Measurements from ENCODE around the gene PRKN. TPM values are rescaled to one million over a fixed set of nuclear protein-coding genes. Genes with fewer than 3 reads are reported as not detected.

The PRKN gene
- total RNA-seq, 1 experiment from 2014 or later, result 1.2 TPM

- H3K27ac ChIP-seq (ENCODE audit: low read depth, low read length, poor library complexity, severe bottlenecking), result no peak overlapping the region
- no peaks in the 10 kb centered on the region for H3K9me3 ChIP-seq (ENCODE audit: low read depth, low read length, poor library complexity, severe bottlenecking)
- no peak for TF ChIP-seq EZH2 (IDR thresholded peaks at IDR 0.05; ENCODE audit: borderline replicate concordance, low read depth, low read length, poor library complexity, severe bottlenecking)
- TF ChIP-seq, protein P1, sequence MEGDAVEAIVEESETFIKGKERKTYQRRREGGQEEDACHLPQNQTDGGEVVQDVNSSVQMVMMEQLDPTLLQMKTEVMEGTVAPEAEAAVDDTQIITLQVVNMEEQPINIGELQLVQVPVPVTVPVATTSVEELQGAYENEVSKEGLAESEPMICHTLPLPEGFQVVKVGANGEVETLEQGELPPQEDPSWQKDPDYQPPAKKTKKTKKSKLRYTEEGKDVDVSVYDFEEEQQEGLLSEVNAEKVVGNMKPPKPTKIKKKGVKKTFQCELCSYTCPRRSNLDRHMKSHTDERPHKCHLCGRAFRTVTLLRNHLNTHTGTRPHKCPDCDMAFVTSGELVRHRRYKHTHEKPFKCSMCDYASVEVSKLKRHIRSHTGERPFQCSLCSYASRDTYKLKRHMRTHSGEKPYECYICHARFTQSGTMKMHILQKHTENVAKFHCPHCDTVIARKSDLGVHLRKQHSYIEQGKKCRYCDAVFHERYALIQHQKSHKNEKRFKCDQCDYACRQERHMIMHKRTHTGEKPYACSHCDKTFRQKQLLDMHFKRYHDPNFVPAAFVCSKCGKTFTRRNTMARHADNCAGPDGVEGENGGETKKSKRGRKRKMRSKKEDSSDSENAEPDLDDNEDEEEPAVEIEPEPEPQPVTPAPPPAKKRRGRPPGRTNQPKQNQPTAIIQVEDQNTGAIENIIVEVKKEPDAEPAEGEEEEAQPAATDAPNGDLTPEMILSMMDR (conservative IDR thresholded peaks at IDR 0.05; ENCODE audit: low read depth, low read length), result no peak
- BruUV-seq (replicated peaks), result no TSS peak
- H3K27me3 ChIP-seq (replicated peaks; ENCODE audit: insufficient read depth, low read depth, low read length, poor library complexity), result no peaks in the 10 kb centered on the region
- H3K36me3 ChIP-seq (ENCODE audit: insufficient read depth, low read length, poor library complexity, severe bottlenecking), result no peaks in the 10 kb centered on the region
- ChIA-PET POLR2A (ENCODE audit: low non-redundant PET) (no interaction called here), CTCF (no interaction called here)
- no peak for DNase-seq (ENCODE audit: low spot score)
- no peak overlapping the region for H3K4me3 ChIP-seq (ENCODE audit: low read depth, low read length, poor library complexity, severe bottlenecking)
- intact Hi-C loops (cut with micrococcal nuclease; ENCODE audit: unreplicated experiment), result no loop called here
- H3K4me1 ChIP-seq (ENCODE audit: insufficient read depth, low read length, poor library complexity, severe bottlenecking), result no peaks in the 10 kb centered on the region
Observed at GRCh38 chr6:162245830-162246420, 481.6 kb downstream of the PRKN start.

DNA sequence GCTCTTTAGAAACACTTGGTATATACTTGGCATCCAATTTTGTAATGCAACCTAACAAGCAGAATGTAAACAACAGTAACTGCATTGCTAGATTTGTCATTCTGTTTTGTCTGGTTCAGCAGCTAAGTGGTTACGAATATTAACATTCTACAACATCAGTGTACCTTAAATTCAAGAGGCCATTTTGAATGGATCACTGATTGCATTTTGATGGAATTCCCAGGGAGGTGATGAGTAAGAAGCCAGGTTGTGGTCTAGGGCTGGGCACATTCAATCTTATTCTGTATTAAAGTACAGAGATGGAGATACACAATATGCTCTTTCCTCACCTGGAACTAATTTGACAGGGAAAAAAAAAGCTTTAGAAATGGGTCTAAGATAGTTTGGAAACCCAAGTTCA, 483.5 kb downstream of the PRKN start:
- no peaks in the 10 kb centered on the region for H3K9me3 ChIP-seq (ENCODE audit: low read depth, low read length, poor library complexity, severe bottlenecking)
- ChIA-PET CTCF (no interaction called here), POLR2A (ENCODE audit: low non-redundant PET) (no interaction called here)
- no peak for DNase-seq (ENCODE audit: low spot score)
- intact Hi-C loops (cut with micrococcal nuclease; ENCODE audit: unreplicated experiment), result no loop called here
- no TSS peak for BruUV-seq (replicated peaks)
- H3K27me3 ChIP-seq (replicated peaks; ENCODE audit: insufficient read depth, low read depth, low read length, poor library complexity), result no peaks in the 10 kb centered on the region
- no peak for TF ChIP-seq EZH2 (IDR thresholded peaks at IDR 0.05; ENCODE audit: borderline replicate concordance, low read depth, low read length, poor library complexity, severe bottlenecking)
- TF ChIP-seq, protein P1 (conservative IDR thresholded peaks at IDR 0.05; ENCODE audit: low read depth, low read length), result no peak
- no peak overlapping the region for H3K27ac ChIP-seq (ENCODE audit: low read depth, low read length, poor library complexity, severe bottlenecking)
- no peaks in the 10 kb centered on the region for H3K4me1 ChIP-seq (ENCODE audit: insufficient read depth, low read length, poor library complexity, severe bottlenecking)
- no peaks in the 10 kb centered on the region for H3K36me3 ChIP-seq (ENCODE audit: insufficient read depth, low read length, poor library complexity, severe bottlenecking)
- no peak overlapping the region for H3K4me3 ChIP-seq (ENCODE audit: low read depth, low read length, poor library complexity, severe bottlenecking)

DNA sequence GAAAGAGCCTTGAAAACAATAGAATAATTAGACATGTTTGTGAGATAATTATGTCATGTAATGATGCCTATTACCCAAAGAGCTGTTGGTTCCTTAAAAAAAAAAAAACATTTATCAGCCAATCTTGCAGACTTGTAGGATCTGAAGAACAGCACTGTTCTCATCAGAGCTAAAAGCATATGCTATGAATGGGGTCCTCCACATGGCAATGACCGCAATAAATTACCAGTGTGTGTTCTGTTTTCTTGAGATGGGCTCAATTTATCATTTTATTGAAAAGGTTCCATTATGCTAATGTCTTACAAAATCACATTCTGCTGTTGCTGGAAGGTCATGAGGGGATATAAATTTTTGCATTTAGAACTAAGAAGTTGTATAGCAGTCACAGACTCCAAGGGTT, 484.7 kb downstream of the PRKN start:
- Histone ChIP-seq H3K4me1 (ENCODE audit: insufficient read depth, low read length, poor library complexity, severe bottlenecking) (no peaks in the 10 kb centered on the region), H3K36me3 (ENCODE audit: insufficient read depth, low read length, poor library complexity, severe bottlenecking) (no peaks in the 10 kb centered on the region), H3K4me3 (ENCODE audit: low read depth, low read length, poor library complexity, severe bottlenecking) (no peak overlapping the region), H3K27me3 (replicated peaks; ENCODE audit: insufficient read depth, low read depth, low read length, poor library complexity) (no peaks in the 10 kb centered on the region), H3K9me3 (ENCODE audit: low read depth, low read length, poor library complexity, severe bottlenecking) (no peaks in the 10 kb centered on the region), H3K27ac (ENCODE audit: low read depth, low read length, poor library complexity, severe bottlenecking) (no peak overlapping the region)
- DNase-seq (ENCODE audit: low spot score), result no peak
- ChIA-PET POLR2A (ENCODE audit: low non-redundant PET) (interaction anchor here (0.6 kb wide), 1 partner anchor 880 kb away, joined by 3 read pairs; no protein-coding TSS in a partner anchor), CTCF (no interaction called here)
- intact Hi-C loops (cut with micrococcal nuclease; ENCODE audit: unreplicated experiment), result no loop called here
- TF ChIP-seq, protein P1 (conservative IDR thresholded peaks at IDR 0.05; ENCODE audit: low read depth, low read length), result no peak
- BruUV-seq (replicated peaks), result no TSS peak

All from A673 (cell line).